DOHH2 (cell line): ENCODE results near the gene HIF1AN.

ENCODE experiments used
- CTCF ChIP-seq: fragments of 200-600 bp; sonication (generic); IDR thresholded peaks from one replicate; pipeline ENCODE4 v1.5.1; 2014; ENCODE audit warnings: antibody characterized with exemption, mild to moderate bottlenecking, low read depth, low read length; ENCODE audit not compliant: poor library complexity, severe bottlenecking
- EZH2phosphoT487 ChIP-seq: fragments of 200-600 bp; sonication (generic); IDR thresholded peaks from 2 replicates; pipeline ENCODE4 v1.6.1; 2017; ENCODE audit warnings: borderline replicate concordance, mild to moderate bottlenecking, antibody characterized with exemption, low read length, moderate library complexity, mixed read lengths

- TF ChIP-seq CTCF, result no peak
- no peak for TF ChIP-seq EZH2phosphoT487
Observed at GRCh38 chr10:100502926-100503494, 32.7 kb upstream of the HIF1AN start.
